HEK293T (cell line): ENCODE measurements around the gene MYO18A.

Source experiments
- CTCF ChIA-PET: fragments of 350-600 bp; formaldehyde crosslinking; extraction: SDS; loops from one replicate; lab custom pipeline; 2021; ENCODE audit warnings: antibody characterized with exemption, inconsistent platforms; lab: Yijun Ruan, JAX
- POLR2A ChIA-PET: fragments of 350-600 bp; formaldehyde crosslinking; extraction: SDS; loops from one replicate; lab custom pipeline; 2020; ENCODE audit warnings: antibody characterized with exemption, inconsistent platforms; lab: Yijun Ruan, JAX
- DNase-seq: peaks from one replicate; pipeline ENCODE4 v3.0.0; 2012; ENCODE audit warnings: mixed read lengths; ENCODE audit errors: extremely low spot score
- ARNT ChIP-seq: fragments of 450-650 bp; IDR thresholded peaks from 2 replicates; pipeline ENCODE4 v1.6.1; 2017; ENCODE audit warnings: mild to moderate bottlenecking
- BHLHE40 ChIP-seq: fragments of 450-650 bp; IDR thresholded peaks from 2 replicates; pipeline ENCODE4 v1.6.1; 2016; ENCODE audit warnings: mild to moderate bottlenecking, moderate library complexity, borderline replicate concordance
- CTBP1 ChIP-seq: fragments of 450-650 bp; IDR thresholded peaks from 2 replicates; pipeline ENCODE4 v1.6.1; 2016; ENCODE audit warnings: borderline replicate concordance
- ELF4 ChIP-seq: fragments of 450-650 bp; IDR thresholded peaks from 2 replicates; pipeline ENCODE4 v1.6.1; 2017; ENCODE audit warnings: antibody characterized with exemption
- FOXA1 ChIP-seq: fragments of 450-650 bp; IDR thresholded peaks from 2 replicates; pipeline ENCODE4 v1.6.1; 2016; ENCODE audit warnings: mild to moderate bottlenecking
- FOXK2 ChIP-seq: fragments of 450-650 bp; IDR thresholded peaks from 2 replicates; pipeline ENCODE4 v1.6.1; 2016; ENCODE audit warnings: mild to moderate bottlenecking
- FOXM1 ChIP-seq: fragments of 450-650 bp; IDR thresholded peaks from 2 replicates; pipeline ENCODE4 v1.6.1; 2017; ENCODE audit warnings: mild to moderate bottlenecking, borderline replicate concordance
- HDGF ChIP-seq: fragments of 450-650 bp; IDR thresholded peaks from 2 replicates; pipeline ENCODE4 v1.6.1; 2017; ENCODE audit warnings: antibody characterized with exemption, borderline replicate concordance
- L3MBTL2 ChIP-seq: fragments of 450-650 bp; conservative IDR thresholded peaks from 2 replicates; pipeline ENCODE4 v1.6.1; 2016; ENCODE audit warnings: mild to moderate bottlenecking
- LEF1 ChIP-seq: fragments of 450-650 bp; IDR thresholded peaks from 2 replicates; pipeline ENCODE4 v1.6.1; 2017; ENCODE audit warnings: mild to moderate bottlenecking, borderline replicate concordance
- NFRKB ChIP-seq: fragments of 450-650 bp; IDR thresholded peaks from 2 replicates; pipeline ENCODE4 v1.6.1; 2016; ENCODE audit warnings: mild to moderate bottlenecking, moderate library complexity
- PKNOX1 ChIP-seq: fragments of 450-650 bp; IDR thresholded peaks from 2 replicates; pipeline ENCODE4 v1.6.1; 2016
- SP1 ChIP-seq: fragments of 450-650 bp; IDR thresholded peaks from 2 replicates; pipeline ENCODE4 v1.6.1; 2017
- SUZ12 ChIP-seq: fragments of 450-650 bp; IDR thresholded peaks from 2 replicates; pipeline ENCODE4 v1.6.1; 2016; ENCODE audit warnings: mild to moderate bottlenecking
- TARDBP ChIP-seq: fragments of 450-650 bp; IDR thresholded peaks from 2 replicates; pipeline ENCODE4 v1.6.1; 2016
- ZNF384 ChIP-seq: fragments of 450-650 bp; IDR thresholded peaks from 2 replicates; pipeline ENCODE4 v1.6.1; 2016

Gene MYO18A

GRCh38 chr17:29109477-29110371, 70.5 kb downstream of the MYO18A start:
- ChIA-PET CTCF (interaction anchor here (0.6 to 5.9 kb wide), 5 partner anchors 8 to 146 kb away, joined by 3 to 24 read pairs (median 4); no protein-coding TSS in a partner anchor), POLR2A (no interaction called here)
- TF ChIP-seq PKNOX1, result no peak
- TF ChIP-seq ELF4, result no peak
- no peak for TF ChIP-seq TARDBP
- no peak for TF ChIP-seq LEF1
- TF ChIP-seq NFRKB, result no peak
- no peak for TF ChIP-seq HDGF
- TF ChIP-seq FOXA1, result no peak
- TF ChIP-seq SP1, result no peak
- TF ChIP-seq SUZ12, result no peak
- no peak for TF ChIP-seq L3MBTL2
- no peak for TF ChIP-seq BHLHE40
- TF ChIP-seq ARNT, result no peak
- TF ChIP-seq FOXM1, result no peak
- no peak for TF ChIP-seq CTBP1
- TF ChIP-seq FOXK2, result no peak
- no peak for TF ChIP-seq ZNF384
- DNase-seq, result no peak

GRCh38 chr17:29108823-29109476, 71.2 kb downstream of the MYO18A start:
- DNase-seq, result no peak
- POLR2A ChIA-PET, result no interaction called here
- CTCF ChIA-PET, result interaction anchor here (0.6 to 5.9 kb wide), 5 partner anchors 9 to 145 kb away, joined by 3 to 24 read pairs (median 4); no protein-coding TSS in a partner anchor
- TF ChIP-seq LEF1 (no peak), SP1 (no peak), HDGF (no peak), TARDBP (no peak), PKNOX1 (no peak), ZNF384 (no peak), NFRKB (no peak), L3MBTL2 (no peak), FOXM1 (no peak), BHLHE40 (no peak), ELF4 (no peak), CTBP1 (no peak), SUZ12 (no peak), FOXA1 (no peak), ARNT (no peak), FOXK2 (no peak)

GRCh38 chr17:29107933-29108822, 72.0 kb downstream of the MYO18A start:
- DNase-seq, result no peak
- ChIA-PET POLR2A (no interaction called here), CTCF (interaction anchor here (2.7 to 5.9 kb wide), 2 partner anchors 10 to 143 kb away, joined by 16 to 24 read pairs; no protein-coding TSS in a partner anchor)
- TF ChIP-seq PKNOX1 (no peak), ZNF384 (no peak), ELF4 (no peak), FOXK2 (no peak), FOXA1 (no peak), SUZ12 (no peak), FOXM1 (no peak), TARDBP (no peak), BHLHE40 (no peak), LEF1 (no peak), ARNT (no peak), NFRKB (no peak), SP1 (no peak), L3MBTL2 (no peak), CTBP1 (no peak), HDGF (no peak)

GRCh38 chr17:29107084-29107483, 73.1 kb downstream of the MYO18A start:
- DNase-seq, result no peak
- POLR2A ChIA-PET, result no interaction called here
- CTCF ChIA-PET, result interaction anchor here (5.9 kb wide), 1 partner anchor 11 kb away, joined by 24 read pairs; no protein-coding TSS in a partner anchor
- TF ChIP-seq ARNT, result no peak
- no peak for TF ChIP-seq SUZ12
- no peak for TF ChIP-seq ELF4
- no peak for TF ChIP-seq SP1
- no peak for TF ChIP-seq FOXK2
- no peak for TF ChIP-seq PKNOX1
- TF ChIP-seq FOXM1, result no peak
- TF ChIP-seq ZNF384, result no peak
- TF ChIP-seq TARDBP, result no peak
- TF ChIP-seq HDGF, result no peak
- TF ChIP-seq FOXA1, result no peak
- TF ChIP-seq LEF1, result no peak
- TF ChIP-seq NFRKB, result no peak
- TF ChIP-seq L3MBTL2, result no peak
- TF ChIP-seq BHLHE40, result no peak
- no peak for TF ChIP-seq CTBP1
